HFF-Myc (cell line): Measurements from ENCODE around the gene COQ9.
"Not testable (repeated sequence)": the region's sequence is repeated elsewhere in the genome, so short reads cannot be mapped to it uniquely, and the experiment has no call there.

ENCODE experiments used
- DNase-seq: peaks from one replicate; pipeline ENCODE4 v3.0.0-alpha.2; 2011; ENCODE audit warnings: low read depth; ENCODE audit errors: extremely low read depth
- H3K4me3 ChIP-seq: replicated peaks from 2 replicates; pipeline ENCODE4 v1.5.1; 2011; ENCODE audit warnings: low read depth, mild to moderate bottlenecking, control low read depth, low read length
- CTCF ChIP-seq: IDR thresholded peaks from 2 replicates; pipeline ENCODE4 v1.5.1; 2012; ENCODE audit warnings: mild to moderate bottlenecking, low read depth, low read length, control low read depth; ENCODE audit errors: missing control alignments

The COQ9 gene

DNA sequence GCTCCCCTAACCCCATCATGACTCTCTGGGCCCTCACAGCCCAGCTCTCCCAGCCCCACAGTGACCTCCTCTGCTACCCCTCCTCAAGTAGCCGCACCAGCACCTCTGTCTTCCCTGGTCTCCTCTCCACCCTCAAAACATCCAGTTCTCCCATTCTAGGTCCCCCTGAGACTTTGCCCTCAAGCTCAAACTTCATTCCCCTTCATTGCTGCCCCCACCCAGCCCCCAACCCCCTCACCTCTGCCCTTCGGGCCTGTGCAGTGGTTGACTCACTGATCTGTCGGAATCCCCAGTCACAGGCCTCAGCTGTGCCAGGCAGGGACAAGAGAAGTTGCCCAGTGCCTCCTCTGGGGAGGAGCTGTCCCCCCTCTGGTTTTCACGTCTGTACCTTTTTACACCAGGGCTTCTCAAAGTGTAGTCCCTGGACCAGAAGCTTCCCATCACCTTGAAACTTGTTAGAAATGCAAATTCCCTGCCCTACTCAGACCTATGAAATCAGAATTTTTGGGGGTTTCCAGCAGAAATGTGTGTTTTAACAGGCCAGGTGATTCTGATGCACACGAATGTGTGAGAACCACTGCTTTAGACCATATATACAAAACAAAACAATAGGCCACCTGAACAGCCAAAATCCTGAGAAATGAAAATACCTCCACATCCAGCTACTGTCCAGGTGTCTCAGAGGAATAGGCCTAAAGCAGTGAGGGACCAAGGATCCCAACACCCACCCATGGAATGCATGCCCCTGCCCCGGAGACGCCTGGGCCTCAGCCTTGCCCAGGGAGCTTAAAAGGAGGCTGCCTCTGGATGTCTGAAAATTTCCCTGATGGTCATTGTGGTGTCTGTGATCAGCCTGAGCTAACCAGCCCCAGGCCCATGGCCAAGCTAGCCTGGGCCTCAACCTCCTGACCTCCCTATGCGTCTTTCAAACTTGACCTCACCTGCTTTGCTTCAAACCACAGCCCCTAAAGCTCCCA is 39.9 kb downstream of the COQ9 start:
- 0 out of 2 replicates have a peak overlapping the region, but pooled peaks have one; percentile 3 for H3K4me3 ChIP-seq
- DNase-seq, result no peak

GRCh38 chr16:57489229-57489628 is 42.0 kb downstream of the COQ9 start:
- no peak overlapping the region for H3K4me3 ChIP-seq
- no peak for TF ChIP-seq CTCF
- no peak for DNase-seq

More for the DNA sequence above, 39.9 kb downstream of the COQ9 start:
- TF ChIP-seq CTCF, result no peak

- H3K4me3 ChIP-seq, result no peak overlapping the region
Observed at GRCh38 chr16:57493767-57494166, 46.5 kb downstream of the COQ9 start.

GRCh38 chr16:57497121-57497520 is 49.8 kb downstream of the COQ9 start:
- H3K4me3 ChIP-seq, result no peak overlapping the region
- DNase-seq, result no peak

More at GRCh38 chr16:57493767-57494166, 46.5 kb downstream of the COQ9 start:
- DNase-seq, result no peak
- TF ChIP-seq CTCF, result no peak

GRCh38 chr16:57498031-57498430 is 50.8 kb downstream of the COQ9 start:
- no peak for DNase-seq
- no peak for TF ChIP-seq CTCF

More at GRCh38 chr16:57497121-57497520, 49.8 kb downstream of the COQ9 start:
- TF ChIP-seq CTCF, result no peak

GRCh38 chr16:57499941-57500340 is 52.7 kb downstream of the COQ9 start:
- DNase-seq, H3K4me3 ChIP-seq: not testable (repeated sequence)

More at GRCh38 chr16:57498031-57498430, 50.8 kb downstream of the COQ9 start:
- no peak overlapping the region for H3K4me3 ChIP-seq

GRCh38 chr16:57500578-57501111 is 53.4 kb downstream of the COQ9 start:
- no peak for DNase-seq
- H3K4me3 ChIP-seq, result no peak overlapping the region
- no peak for TF ChIP-seq CTCF
